Measurements from ENCODE around the gene COA8.

- TF ChIP-seq POLR2A (IDR thresholded peaks at IDR 0.05) (no peak), CTCF (IDR thresholded peaks at IDR 0.05) (no peak)
Measured at GRCh38 chr14:103611215-103611614, 48.5 kb downstream of the COA8 start.

Data from transverse colon (tissue), 3 donors.